ENCODE data around the gene AGAP1.
"Not testable (repeated sequence)": the region's sequence is repeated elsewhere in the genome, so short reads cannot be mapped to it uniquely, and the experiment has no call there.

The AGAP1 gene

GRCh38 chr2:235930701-235931100 lies 436.9 kb downstream of the AGAP1 start:
- no peak for DNase-seq (ENCODE audit: low read depth in 4 of 4, low spot score in 1 of 4)

- no peak for DNase-seq (ENCODE audit: low read depth in 4 of 4, low spot score in 1 of 4)
Observed at GRCh38 chr2:235931676-235932075, 437.8 kb downstream of the AGAP1 start.

- DNase-seq (ENCODE audit: low read depth in 4 of 4, low spot score in 1 of 4) = no peak
Observed at GRCh38 chr2:235934059-235934773, 440.4 kb downstream of the AGAP1 start.

GRCh38 chr2:235934774-235935484 lies 441.1 kb downstream of the AGAP1 start:
- DNase-seq (ENCODE audit: low read depth in 4 of 4, low spot score in 1 of 4) = no peak

- no peak for DNase-seq (ENCODE audit: low read depth in 4 of 4, low spot score in 1 of 4)
Observed at GRCh38 chr2:235935773-235936172, 441.9 kb downstream of the AGAP1 start.

DNA sequence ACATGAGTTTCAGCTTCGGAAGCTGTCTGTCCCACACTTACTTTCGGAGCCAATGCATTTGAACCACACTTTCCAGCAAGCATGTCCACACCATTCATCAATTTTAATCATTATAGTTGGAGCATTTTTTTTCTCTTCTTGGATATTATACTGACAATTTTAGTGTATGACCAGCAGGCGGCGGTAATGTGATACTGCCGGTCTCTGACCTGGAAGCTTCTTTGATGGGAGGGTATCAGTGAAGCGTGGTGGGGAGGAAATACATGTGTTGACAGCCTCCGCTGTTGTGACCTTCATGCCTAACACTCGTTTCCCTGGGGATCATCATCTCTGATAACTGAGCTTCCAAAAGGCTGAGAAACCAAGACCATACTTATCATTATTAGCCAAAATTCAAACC lies 442.6 kb downstream of the AGAP1 start:
- DNase-seq (ENCODE audit: low read depth in 4 of 4, low spot score in 1 of 4) = no peak

- DNase-seq (ENCODE audit: low read depth in 4 of 4, low spot score in 1 of 4) = no peak
Observed at GRCh38 chr2:235937087-235937486, 443.2 kb downstream of the AGAP1 start.

DNA sequence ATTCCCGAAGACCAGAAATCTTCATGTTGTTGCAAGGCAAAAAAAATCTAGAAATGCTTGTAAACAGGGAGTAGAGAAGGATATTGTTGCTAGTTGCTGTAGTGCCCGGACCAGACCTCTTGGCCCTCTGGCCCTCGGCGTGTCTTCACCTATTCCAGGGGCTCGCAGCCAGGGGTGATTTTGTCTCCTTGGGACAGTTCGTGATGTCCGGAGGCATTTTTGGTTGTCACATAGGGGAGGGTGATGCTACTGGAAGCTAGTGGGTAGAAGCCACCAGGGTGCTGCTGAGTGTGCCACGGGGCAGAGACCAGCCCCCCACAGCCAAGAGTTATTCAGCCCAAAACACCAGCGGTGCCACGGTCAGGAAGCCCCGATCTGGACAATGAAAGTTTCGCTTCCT lies 443.7 kb downstream of the AGAP1 start:
- no peak for DNase-seq (ENCODE audit: low read depth in 4 of 4, low spot score in 1 of 4)

DNA sequence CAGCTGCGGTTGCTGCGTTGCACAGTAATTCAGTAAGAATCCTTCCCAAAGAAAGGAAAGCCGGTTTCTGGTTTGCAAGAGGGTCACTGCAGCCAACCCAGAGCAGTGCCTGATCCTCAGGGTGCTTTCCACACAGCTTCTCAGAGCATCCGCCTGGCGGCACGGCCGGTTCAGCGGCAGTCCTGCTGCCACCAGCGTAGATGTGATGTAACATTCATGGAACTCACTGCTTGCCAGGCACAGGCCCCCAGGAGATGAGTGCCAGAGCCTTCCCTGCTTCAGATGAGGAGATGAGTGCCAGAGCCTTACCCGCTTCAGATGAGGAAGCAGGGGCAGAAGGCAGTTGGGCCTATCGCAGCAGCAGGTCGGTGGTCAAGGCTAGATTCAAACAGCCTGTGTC lies 444.1 kb downstream of the AGAP1 start:
- DNase-seq (ENCODE audit: low read depth in 4 of 4, low spot score in 1 of 4) = no peak

GRCh38 chr2:235938611-235939010 lies 444.8 kb downstream of the AGAP1 start:
- no peak for DNase-seq (ENCODE audit: low read depth in 4 of 4, low spot score in 1 of 4)

DNA sequence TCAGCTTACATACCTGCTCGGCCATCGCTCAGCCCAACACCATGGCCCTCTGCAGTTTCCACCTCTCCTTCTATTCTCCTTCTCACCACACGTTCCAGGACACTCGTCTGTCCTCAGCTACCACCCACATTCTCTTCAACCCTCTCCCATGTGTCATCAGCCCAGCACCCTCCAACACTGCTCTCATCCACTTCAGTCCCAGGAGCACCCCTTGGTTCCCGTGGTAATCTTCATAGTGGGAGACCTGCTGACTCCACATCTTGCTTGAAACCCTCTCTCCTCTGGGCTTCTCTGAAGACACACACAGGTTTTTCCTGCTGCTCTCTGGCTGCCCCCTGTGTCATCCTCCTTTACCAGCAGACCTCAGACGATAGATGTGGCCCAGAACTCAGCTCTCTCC lies 445.6 kb downstream of the AGAP1 start:
- DNase-seq (ENCODE audit: low read depth in 4 of 4, low spot score in 1 of 4) = no peak

DNA sequence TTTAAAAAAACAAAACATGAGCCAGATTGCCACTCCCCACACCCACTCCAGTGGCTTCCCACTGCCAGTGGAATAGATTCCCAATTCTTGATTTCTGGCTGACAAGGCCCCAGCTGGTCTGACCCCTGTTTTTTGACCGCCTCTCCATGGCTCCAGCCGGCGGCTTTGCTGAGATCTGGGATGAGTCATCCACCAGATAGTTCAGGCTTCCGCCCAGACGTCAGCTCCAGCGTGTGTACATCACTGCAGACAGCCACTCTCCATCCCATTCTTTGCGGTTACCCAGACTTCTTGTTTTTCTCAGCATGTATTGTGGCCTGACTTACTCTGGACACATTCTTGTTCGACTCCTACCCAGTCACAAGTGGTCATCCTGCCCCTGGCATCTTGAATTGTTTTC lies 446.5 kb downstream of the AGAP1 start:
- no peak for DNase-seq (ENCODE audit: low read depth in 4 of 4, low spot score in 1 of 4)

- no peak for DNase-seq (ENCODE audit: low read depth in 4 of 4, low spot score in 1 of 4)
Observed at GRCh38 chr2:235944591-235944990, 450.7 kb downstream of the AGAP1 start.

DNA sequence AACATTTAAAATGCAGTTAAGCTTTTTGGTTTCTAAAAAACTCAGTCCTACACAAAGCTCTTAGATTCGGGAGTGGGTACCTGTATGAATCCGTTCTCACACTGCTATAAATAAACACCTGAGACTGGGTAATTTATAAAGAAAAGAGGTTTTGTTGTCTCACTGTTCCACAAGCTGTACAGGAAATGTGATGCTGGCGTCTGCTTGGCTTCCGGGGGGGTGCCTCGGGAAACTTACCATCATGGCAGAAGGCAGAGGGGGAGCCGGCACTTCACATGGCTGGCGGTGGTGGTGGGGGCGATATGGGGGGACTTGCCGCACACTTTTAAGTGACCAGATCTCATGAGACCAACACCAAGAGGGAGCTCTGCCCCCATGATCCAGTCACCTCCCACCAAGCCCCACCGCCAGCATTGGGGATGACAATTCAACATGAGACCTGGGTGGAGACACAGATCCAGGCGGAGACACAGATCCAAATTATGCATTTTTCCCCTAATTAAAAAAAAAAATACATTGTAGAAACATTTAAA lies 451.8 kb downstream of the AGAP1 start:
- no peak for DNase-seq (ENCODE audit: low read depth in 4 of 4, low spot score in 1 of 4)

GRCh38 chr2:235946590-235946989 lies 452.7 kb downstream of the AGAP1 start:
- DNase-seq (ENCODE audit: low read depth in 4 of 4, low spot score in 1 of 4) = no peak

DNA sequence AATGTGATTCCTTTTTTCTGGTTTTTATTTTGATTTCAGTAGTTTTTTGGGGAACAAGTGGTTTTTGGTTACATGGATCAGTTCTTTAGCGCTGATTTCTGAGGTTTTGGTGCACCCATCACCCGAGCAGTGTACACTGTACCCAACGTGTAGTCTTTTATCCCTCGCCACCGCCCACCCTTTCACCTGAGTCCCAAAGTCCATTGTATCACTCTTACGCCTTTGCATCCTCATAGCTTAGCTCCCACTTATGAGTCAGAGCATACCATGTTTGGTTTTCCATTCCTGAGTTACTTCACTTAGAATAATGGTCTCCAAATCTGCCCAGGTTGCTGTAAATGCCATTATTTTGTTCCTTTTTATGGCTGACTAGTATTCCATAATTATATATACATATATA lies 453.2 kb downstream of the AGAP1 start:
- DNase-seq (ENCODE audit: low read depth in 4 of 4, low spot score in 1 of 4) = not testable (repeated sequence)

DNA sequence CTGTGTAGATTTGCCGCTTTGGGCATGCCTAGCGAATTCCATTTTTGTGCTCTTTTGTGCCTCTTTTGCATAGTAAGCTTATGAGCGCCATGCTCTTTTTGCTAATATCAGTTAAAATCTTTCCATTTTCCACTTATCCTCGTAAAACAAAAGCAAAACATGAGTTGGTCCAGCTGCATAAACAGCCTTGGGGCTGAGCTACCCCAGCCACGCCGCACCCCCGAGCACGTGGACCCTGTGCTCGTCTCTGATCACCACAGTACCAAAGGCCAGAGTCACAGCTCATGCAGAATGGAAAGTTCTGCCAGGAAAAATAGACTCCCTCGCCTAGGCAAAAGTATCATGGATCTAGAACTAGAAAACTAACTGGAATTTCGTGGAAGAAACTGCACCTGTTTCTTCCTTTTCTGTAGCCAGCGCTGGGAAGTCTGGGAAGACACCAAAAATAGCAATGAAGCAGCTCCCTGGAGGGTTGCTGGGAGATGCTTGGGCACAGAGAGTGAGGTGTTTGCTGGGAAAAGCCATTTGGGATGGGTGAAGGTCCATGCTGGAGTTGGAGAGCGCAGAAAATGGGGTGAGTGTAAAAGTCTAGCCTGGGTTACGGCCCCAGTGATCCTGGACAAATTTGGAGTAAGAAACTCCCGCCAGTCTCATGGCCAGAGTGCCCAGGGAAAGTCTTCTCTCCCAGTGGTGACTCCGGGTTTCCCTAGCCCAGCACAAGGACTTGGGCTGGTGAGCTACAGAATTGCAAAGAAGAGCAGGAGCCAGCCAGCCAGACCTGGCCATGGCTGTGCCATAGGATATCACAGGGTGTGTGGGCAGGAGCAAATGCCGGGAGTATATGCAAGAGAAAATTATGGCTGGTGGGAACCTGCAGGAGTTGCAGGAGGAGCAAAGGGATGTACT lies 456.0 kb downstream of the AGAP1 start:
- DNase-seq (ENCODE audit: low read depth in 4 of 4, low spot score in 1 of 4) = no peak

DNA sequence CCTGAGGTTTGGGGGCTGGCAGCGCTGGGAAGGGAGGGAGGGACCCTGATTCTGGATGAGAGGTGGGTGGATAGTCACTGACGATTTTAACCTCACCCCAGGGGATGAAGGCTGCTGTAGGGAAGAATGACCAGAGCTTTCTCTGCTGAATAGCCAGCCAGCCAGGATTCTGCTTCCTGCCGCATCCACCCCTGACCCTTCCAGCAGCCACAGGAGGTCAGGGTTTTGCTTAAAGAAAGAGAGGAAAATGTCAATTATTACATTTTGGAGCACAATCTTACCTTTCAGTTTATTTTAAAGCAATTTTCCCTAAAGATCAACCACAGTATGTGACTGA lies 456.6 kb downstream of the AGAP1 start:
- no peak for DNase-seq (ENCODE audit: low read depth in 4 of 4, low spot score in 1 of 4)

DNA sequence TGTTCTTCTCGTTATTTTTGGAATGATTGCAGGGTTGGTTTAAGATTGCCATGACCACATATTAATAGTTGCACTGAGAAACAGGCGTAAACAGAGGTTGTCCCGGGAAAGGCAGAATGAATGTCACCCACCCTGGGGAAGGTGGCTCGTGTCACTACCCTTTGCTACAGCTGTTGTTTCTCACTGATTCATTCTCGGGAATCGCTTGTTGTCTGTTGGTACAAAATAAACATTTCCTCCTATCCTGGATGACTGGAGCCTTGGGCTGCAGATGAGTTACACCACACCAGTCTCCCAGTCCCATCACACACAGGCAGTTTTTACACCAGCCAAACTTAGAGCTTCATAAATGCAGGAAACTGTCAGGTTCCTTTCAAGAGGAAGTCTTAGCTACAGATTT lies 457.6 kb downstream of the AGAP1 start:
- no peak for DNase-seq (ENCODE audit: low read depth in 4 of 4, low spot score in 1 of 4)

GRCh38 chr2:235951982-235952381 lies 458.1 kb downstream of the AGAP1 start:
- DNase-seq (ENCODE audit: low read depth in 4 of 4, low spot score in 1 of 4) = no peak

- no peak for DNase-seq (ENCODE audit: low read depth in 4 of 4, low spot score in 1 of 4)
Observed at GRCh38 chr2:235952714-235953113, 458.9 kb downstream of the AGAP1 start.

DNA sequence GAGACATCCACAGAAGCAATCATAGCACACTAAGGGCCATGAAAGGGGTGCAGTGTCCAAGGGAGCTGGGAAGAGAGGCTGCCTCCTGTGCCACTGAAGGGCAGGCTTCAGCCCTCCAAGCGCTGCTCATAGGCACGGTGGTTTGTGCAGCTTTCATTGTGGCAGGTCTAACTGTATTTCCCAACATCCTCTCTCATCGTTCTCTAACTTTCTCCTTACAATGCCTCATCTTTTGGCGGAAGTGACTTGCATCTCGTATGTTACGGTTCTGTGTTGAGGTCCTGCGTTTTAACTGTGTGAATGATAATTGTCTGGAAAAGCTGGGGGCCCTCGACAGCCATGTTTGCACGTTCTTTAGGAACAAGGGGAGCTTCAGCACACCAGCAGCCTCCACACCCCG lies 460.4 kb downstream of the AGAP1 start:
- DNase-seq (ENCODE audit: low read depth in 4 of 4, low spot score in 1 of 4) = no peak
